Skeletal muscle tissue (tissue), 4 donors: ENCODE results near the gene RYR2. TPM values are rescaled to one million over a fixed set of nuclear protein-coding genes. Genes with fewer than 3 reads are reported as not detected.

ENCODE experiments used
- H3K27ac ChIP-seq: one replicate; pipeline ENCODE4 v1.7.0; 2013; ENCODE audit warnings: mild to moderate bottlenecking, low read depth, low read length, inconsistent platforms
- H3K27me3 ChIP-seq, 3 donors: one replicate each; pipeline ENCODE4 v1.7.0; 2013; ENCODE audit warnings: low read length in 3 of 3; ENCODE audit not compliant: control insufficient read depth in 3 of 3, insufficient read depth in 3 of 3
- H3K36me3 ChIP-seq, 3 donors: one replicate each; pipeline ENCODE4 v1.7.0; 2013; ENCODE audit warnings: low read length in 3 of 3; ENCODE audit not compliant: control insufficient read depth in 3 of 3, insufficient read depth in 3 of 3
- H3K4me1 ChIP-seq, 3 donors: one replicate each; pipeline ENCODE4 v1.7.0; 2013; ENCODE audit warnings: low read length in 3 of 3, mild to moderate bottlenecking in 3 of 3; ENCODE audit not compliant: control insufficient read depth in 3 of 3, insufficient read depth in 3 of 3
- H3K4me3 ChIP-seq, 3 donors: one replicate each; pipeline ENCODE4 v1.7.0; 2013; ENCODE audit warnings: low read length in 3 of 3
- H3K9ac ChIP-seq, 3 donors: one replicate each; pipeline ENCODE4 v1.7.0; 2013; ENCODE audit warnings: low read length in 3 of 3, mild to moderate bottlenecking in 3 of 3, moderate library complexity in 2 of 3, low read depth in 1 of 3
- H3K9me3 ChIP-seq, 3 donors: one replicate each; pipeline ENCODE4 v1.7.0; 2013; ENCODE audit warnings: low read length in 3 of 3; ENCODE audit not compliant: control insufficient read depth in 3 of 3
- total RNA-seq: library from RNA; depleted of rRNA; stranded (reverse); fragments of >200 nt; gene quantifications from one replicate; pipeline ENCODE4 v1.2.3, GENCODE V29; 2014
- donor health status: Osteomylitis.

Gene RYR2
- total RNA-seq, 1 donor from 2014 or later, result 5.7 TPM

DNA sequence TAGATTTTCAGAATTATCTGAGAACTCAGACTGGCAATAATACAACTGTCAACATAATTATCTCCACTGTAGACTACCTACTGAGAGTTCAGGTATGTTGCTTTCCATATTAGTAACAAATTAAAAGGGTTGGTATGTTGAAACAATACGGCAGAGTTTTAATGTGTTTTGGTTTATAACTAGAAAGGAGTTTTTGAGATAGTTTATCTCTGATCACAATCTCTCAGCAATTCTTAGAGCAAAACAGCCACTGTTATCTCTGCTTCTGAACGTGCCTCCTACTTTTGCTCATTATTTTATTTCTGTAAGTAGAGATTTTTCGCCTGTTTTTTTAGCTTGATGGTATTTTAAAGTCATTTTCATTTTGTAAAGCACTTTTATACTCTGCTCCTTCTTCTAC, 730.0 kb downstream of the RYR2 start:
- no peaks in the 10 kb centered on the region for H3K36me3 ChIP-seq
- no peaks in the 10 kb centered on the region for H3K4me1 ChIP-seq
- H3K27me3 ChIP-seq, result no peaks in the 10 kb centered on the region

DNA sequence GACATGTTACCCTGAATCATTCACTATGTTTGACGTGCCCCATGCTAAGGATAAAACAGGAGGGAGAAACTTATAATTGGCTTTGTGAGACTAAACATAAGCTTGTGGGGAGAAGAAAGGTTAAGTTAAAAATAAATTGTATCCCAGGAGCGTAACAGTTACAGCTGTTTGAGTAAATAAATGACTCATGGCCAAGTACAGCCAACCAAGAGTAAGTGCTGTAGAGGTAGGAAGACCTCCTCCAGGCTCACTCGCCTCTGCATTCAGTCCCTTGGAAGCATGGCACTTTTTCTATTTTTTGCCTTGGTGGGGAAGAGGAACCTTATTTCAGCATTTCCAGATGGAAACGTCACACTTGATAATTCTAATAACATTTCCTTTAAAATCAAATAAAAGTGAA, 732.3 kb downstream of the RYR2 start:
- Histone ChIP-seq H3K9ac (no peak overlapping the region), H3K4me3 (no peak overlapping the region), H3K9me3 (no peaks in the 10 kb centered on the region), H3K27me3 (no peaks in the 10 kb centered on the region), H3K36me3 (no peaks in the 10 kb centered on the region), H3K27ac (no peak overlapping the region), H3K4me1 (no peaks in the 10 kb centered on the region)

More for the DNA sequence above, 730.0 kb downstream of the RYR2 start:
- Histone ChIP-seq H3K9me3 (no peaks in the 10 kb centered on the region), H3K27ac (no peak overlapping the region), H3K9ac (no peak overlapping the region), H3K4me3 (no peak overlapping the region)

DNA sequence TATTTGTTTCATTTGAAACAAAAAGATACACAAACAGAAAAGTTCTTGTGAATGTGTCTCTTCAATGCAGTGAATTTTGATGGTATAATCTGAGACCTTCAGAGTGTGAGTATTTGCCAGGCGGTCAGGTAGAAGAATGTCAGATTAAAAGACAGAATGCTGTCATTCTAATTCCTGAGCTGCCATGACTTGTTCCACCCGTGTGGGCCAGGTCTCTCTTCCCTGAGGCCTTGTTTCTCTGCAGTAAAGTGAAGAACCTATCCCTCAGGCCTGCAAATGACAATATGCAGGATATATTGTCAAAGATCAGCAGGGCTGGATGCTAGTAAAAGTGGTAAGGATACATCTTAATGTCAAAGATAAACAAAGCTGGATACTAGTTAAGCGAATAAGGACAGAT, 737.4 kb downstream of the RYR2 start:
- Histone ChIP-seq H3K4me3 (no peak overlapping the region), H3K4me1 (no peaks in the 10 kb centered on the region), H3K9me3 (no peaks in the 10 kb centered on the region), H3K27me3 (no peaks in the 10 kb centered on the region), H3K9ac (no peak overlapping the region), H3K27ac (no peak overlapping the region), H3K36me3 (no peaks in the 10 kb centered on the region)

DNA sequence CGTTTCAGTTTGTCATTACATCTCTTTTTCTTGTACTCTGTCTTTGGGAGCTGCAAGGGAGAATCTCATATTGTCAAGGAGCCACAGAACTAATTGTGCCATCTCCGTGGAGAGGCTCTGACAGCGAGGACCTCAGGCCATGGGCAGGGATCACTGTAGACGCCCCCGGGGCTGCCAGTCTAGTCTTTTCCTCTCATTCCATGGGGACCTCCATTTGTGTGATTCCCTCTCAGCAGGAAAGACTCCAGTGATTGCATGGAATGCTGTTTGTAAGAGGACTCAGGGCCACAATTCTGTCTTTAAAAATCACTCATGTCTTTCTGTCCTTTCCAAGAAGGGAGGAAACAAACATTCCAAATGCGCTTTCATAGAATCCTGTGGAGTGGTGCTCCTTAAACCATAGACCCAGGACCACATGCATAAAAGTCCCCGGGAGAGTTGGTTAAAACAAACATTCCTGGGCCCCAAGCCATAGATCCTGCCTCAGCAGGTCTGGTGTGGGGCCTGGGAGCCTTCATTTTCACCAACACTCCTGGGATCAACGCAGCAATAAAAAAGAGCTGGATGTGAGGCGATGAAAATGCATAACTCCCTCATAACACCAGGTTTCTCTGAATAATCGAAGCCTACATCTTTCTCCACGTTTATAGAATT, 744.2 kb downstream of the RYR2 start:
- H3K9ac ChIP-seq, result no peak overlapping the region
- no peak overlapping the region for H3K4me3 ChIP-seq
- no peak overlapping the region for H3K27ac ChIP-seq
- H3K9me3 ChIP-seq, result no peaks in the 10 kb centered on the region
- no peaks in the 10 kb centered on the region for H3K27me3 ChIP-seq
- H3K36me3 ChIP-seq, result no peaks in the 10 kb centered on the region
- no peaks in the 10 kb centered on the region for H3K4me1 ChIP-seq

DNA sequence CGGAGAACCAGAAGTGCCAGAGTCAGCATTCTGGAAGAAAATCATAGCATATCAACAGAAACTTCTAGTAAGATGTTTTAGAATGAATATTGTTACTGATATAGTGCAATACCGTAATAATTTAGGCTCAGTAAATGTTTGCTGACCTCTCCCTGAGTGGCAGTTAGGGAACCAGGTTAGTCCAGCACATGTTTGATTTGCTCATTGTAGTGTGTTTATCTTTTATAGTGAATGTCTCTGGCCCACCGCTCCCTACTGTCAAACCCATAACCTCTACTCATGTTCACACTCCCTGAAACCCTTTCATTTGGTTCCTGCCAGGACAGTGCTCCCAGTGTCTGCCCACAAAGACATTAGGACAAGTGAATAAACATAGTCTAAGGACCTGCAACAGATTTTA, 746.1 kb downstream of the RYR2 start:
- H3K9me3 ChIP-seq, result no peaks in the 10 kb centered on the region
- no peak overlapping the region for H3K27ac ChIP-seq
- H3K4me1 ChIP-seq, result no peaks in the 10 kb centered on the region
- H3K4me3 ChIP-seq, result no peak overlapping the region
- no peaks in the 10 kb centered on the region for H3K27me3 ChIP-seq
- no peaks in the 10 kb centered on the region for H3K36me3 ChIP-seq
- no peak overlapping the region for H3K9ac ChIP-seq

DNA sequence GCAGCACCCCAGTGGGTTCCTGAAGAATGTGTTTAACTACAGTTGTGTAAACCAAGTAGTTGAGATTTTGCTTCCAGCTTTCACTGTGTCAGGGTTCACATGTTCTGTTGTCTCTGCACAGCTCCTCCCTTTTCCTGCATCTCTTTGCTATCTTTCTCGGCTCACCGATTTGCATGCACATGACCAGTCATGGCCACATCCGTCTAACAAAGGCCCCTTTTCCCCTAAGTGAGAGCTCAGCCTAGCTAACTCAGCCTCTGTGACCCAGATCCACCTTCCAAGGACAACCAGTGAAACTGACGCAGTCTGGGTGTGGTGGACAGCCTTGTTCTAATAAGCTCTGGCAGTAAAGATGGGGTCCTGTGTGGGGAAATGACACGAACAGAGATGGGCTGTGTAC, 747.6 kb downstream of the RYR2 start:
- Histone ChIP-seq H3K27me3 (no peaks in the 10 kb centered on the region), H3K36me3 (no peaks in the 10 kb centered on the region), H3K9ac (no peak overlapping the region), H3K4me3 (no peak overlapping the region), H3K9me3 (no peaks in the 10 kb centered on the region), H3K27ac (no peak overlapping the region), H3K4me1 (no peaks in the 10 kb centered on the region)

DNA sequence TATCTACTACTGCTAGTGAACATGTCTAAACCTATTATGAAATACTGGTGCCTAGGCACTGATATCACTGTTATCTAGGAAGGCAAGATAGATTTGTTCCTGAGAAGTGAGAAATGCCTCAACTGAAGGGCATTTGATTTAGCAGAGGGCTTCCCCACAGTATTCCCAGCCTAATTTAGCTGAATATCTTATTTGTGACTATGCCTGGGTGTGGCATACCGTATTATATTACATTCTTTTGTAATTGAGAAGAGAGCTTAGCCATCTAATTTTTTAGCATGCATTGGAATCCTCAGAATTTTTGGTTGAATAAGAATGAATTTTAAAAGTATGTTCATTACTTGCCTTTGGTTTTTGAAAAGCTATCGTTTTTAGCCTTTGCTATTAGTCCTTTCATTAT, 749.6 kb downstream of the RYR2 start:
- Histone ChIP-seq H3K4me1 (no peaks in the 10 kb centered on the region), H3K27ac (no peak overlapping the region), H3K27me3 (no peaks in the 10 kb centered on the region), H3K36me3 (no peaks in the 10 kb centered on the region), H3K9me3 (no peaks in the 10 kb centered on the region), H3K9ac (no peak overlapping the region), H3K4me3 (no peak overlapping the region)

DNA sequence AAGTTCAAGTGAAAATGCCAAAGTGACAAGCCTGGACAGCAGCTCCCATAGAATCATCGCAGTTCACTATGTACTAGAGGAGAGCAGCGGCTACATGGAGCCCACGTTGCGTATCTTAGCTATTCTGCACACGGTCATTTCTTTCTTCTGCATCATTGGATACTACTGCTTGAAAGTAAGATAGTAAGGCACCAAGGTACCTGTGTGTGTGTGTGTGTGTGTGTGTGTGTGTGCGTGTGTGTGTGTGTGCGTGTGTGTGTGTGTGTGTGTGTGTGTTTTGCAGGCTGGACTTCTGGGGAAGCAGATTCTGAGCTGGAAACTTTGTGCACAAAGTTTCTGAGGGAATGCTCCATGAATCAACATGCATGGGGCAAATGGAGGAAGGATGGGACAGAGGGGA, 750.2 kb downstream of the RYR2 start:
- Histone ChIP-seq H3K4me1 (no peaks in the 10 kb centered on the region), H3K4me3 (no peak overlapping the region), H3K27ac (no peak overlapping the region), H3K36me3 (no peaks in the 10 kb centered on the region), H3K27me3 (no peaks in the 10 kb centered on the region), H3K9me3 (no peaks in the 10 kb centered on the region), H3K9ac (no peak overlapping the region)

DNA sequence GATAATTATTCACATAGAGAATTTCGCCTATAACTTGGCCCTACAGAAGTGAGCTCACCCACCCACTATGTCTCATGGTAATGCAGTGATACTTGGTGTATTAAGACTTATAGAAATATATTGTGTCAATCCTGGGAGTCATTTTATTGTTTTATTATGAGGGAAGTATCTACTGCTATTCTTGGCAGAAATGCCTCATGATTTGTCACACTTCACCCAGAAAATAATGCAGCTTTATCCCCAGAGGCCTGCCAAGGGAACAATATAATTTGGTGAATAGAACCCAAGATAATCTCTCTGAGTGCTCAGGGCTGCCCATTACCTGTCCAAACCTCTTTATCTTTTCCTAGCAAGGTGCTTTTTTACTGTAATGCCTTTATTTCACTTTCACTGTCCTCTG, 750.7 kb downstream of the RYR2 start:
- no peaks in the 10 kb centered on the region for H3K36me3 ChIP-seq

DNA sequence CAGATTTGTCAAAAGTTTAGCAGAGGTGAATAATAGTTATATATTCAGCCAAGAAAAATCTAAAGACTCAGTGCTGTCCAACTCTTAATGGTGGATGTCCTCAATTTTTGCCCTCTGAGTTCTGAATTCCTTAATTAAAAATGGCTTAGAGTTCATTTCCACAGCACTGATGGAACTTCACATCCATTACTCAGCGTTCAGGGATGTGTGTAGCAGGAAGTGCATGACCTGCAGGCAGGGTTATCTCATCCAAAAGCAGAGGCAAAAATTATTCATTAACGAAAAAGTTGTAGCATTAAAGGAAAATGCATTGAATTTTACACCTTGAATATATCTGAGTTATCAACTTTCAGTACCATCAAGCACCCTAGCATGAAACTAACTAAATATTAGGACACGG, 752.1 kb downstream of the RYR2 start:
- no peaks in the 10 kb centered on the region for H3K9me3 ChIP-seq
- no peaks in the 10 kb centered on the region for H3K4me1 ChIP-seq
- no peaks in the 10 kb centered on the region for H3K36me3 ChIP-seq
- H3K27ac ChIP-seq, result no peak overlapping the region
- H3K4me3 ChIP-seq, result no peak overlapping the region
- no peaks in the 10 kb centered on the region for H3K27me3 ChIP-seq
- no peak overlapping the region for H3K9ac ChIP-seq

More for the DNA sequence above, 750.7 kb downstream of the RYR2 start:
- Histone ChIP-seq H3K9ac (no peak overlapping the region), H3K4me1 (no peaks in the 10 kb centered on the region), H3K4me3 (no peak overlapping the region), H3K27ac (no peak overlapping the region), H3K9me3 (no peaks in the 10 kb centered on the region), H3K27me3 (no peaks in the 10 kb centered on the region)
